HS-27A (cell line): ENCODE results near the gene SLC9A3.
"Not testable (repeated sequence)": the region's sequence is repeated elsewhere in the genome, so short reads cannot be mapped to it uniquely, and the experiment has no call there.

Experiments used
- DNase-seq: peaks from one replicate; pipeline ENCODE4 v3.0.0-alpha.2; 2012; ENCODE audit warnings: low read depth, missing footprints

Gene SLC9A3

GRCh38 chr5:474840-475661 is 49.2 kb downstream of the SLC9A3 start:
- DNase-seq = no peak

- not testable (repeated sequence) for DNase-seq
Observed at GRCh38 chr5:474232-474839, 49.9 kb downstream of the SLC9A3 start.

GRCh38 chr5:473551-474192 is 50.6 kb downstream of the SLC9A3 start:
- no peak for DNase-seq

- DNase-seq = peak; percentile 40
Observed at GRCh38 chr5:472656-473550, 51.3 kb downstream of the SLC9A3 start.

GRCh38 chr5:472076-472655 is 52.1 kb downstream of the SLC9A3 start:
- no peak for DNase-seq

- no peak for DNase-seq
Observed at GRCh38 chr5:471750-472058, 52.5 kb downstream of the SLC9A3 start.

- DNase-seq = no peak
Observed at GRCh38 chr5:470961-471749, 53.1 kb downstream of the SLC9A3 start.

- DNase-seq = no peak
Observed at GRCh38 chr5:469752-470483, 54.3 kb downstream of the SLC9A3 start.

- DNase-seq = no peak
Observed at GRCh38 chr5:468401-468800, 55.8 kb downstream of the SLC9A3 start.

- no peak for DNase-seq
Observed at GRCh38 chr5:466661-467310, 57.5 kb downstream of the SLC9A3 start.

GRCh38 chr5:465591-466403 is 58.5 kb downstream of the SLC9A3 start:
- no peak for DNase-seq

- no peak for DNase-seq
Observed at GRCh38 chr5:464843-465590, 59.2 kb downstream of the SLC9A3 start.

GRCh38 chr5:464446-464842 is 59.8 kb downstream of the SLC9A3 start:
- no peak for DNase-seq

- DNase-seq = no peak
Observed at GRCh38 chr5:463952-464351, 60.3 kb downstream of the SLC9A3 start.

- no peak for DNase-seq
Observed at GRCh38 chr5:463301-463700, 60.9 kb downstream of the SLC9A3 start.

- no peak for DNase-seq
Observed at GRCh38 chr5:462051-462481, 62.2 kb downstream of the SLC9A3 start.

- no peak for DNase-seq
Observed at GRCh38 chr5:460273-460625, 64.0 kb downstream of the SLC9A3 start.

- no peak for DNase-seq
Observed at GRCh38 chr5:459562-460272, 64.5 kb downstream of the SLC9A3 start.
